Gastroesophageal sphincter (tissue), 4 donors: ENCODE results near the gene GOLGA8H. TPM values are rescaled to one million over a fixed set of nuclear protein-coding genes. Genes with fewer than 3 reads are reported as not detected.
"Not testable (repeated sequence)": the region's sequence is repeated elsewhere in the genome, so short reads cannot be mapped to it uniquely, and the experiment has no call there.

Source experiments
- ATAC-seq: fragments of 150-250 bp; one replicate; pipeline ENCODE4 v1.9.1; 2016; ENCODE audit warnings: mild to moderate bottlenecking, moderate library complexity
- H3K27ac ChIP-seq, 4 donors: fragments of 200-600 bp; sonication (generic) in 3 of 4; 1 replicate in 3 of 4; 2 replicates in 1 of 4; pipeline ENCODE4 v1.5.1; 2016 to 2019
- H3K27me3 ChIP-seq: fragments of 200-600 bp; sonication (generic); one replicate; pipeline ENCODE4 v1.5.1; 2019
- H3K36me3 ChIP-seq, 2 donors: fragments of 200-600 bp; sonication (generic); one replicate each; pipeline ENCODE4 v1.5.1; 2019; ENCODE audit warnings: control low read depth in 1 of 2
- H3K4me1 ChIP-seq, 3 donors: fragments of 200-600 bp; sonication (generic); 1 replicate in 2 of 3; 2 replicates in 1 of 3; pipeline ENCODE4 v1.5.1; 2016 to 2019; ENCODE audit warnings: control low read depth in 2 of 3
- H3K4me3 ChIP-seq, 2 donors: fragments of 200-600 bp; sonication (generic); one replicate each; pipeline ENCODE4 v1.5.1; 2019; ENCODE audit warnings: mild to moderate bottlenecking in 1 of 2, moderate library complexity in 1 of 2
- H3K9me3 ChIP-seq, 3 donors: fragments of 200-600 bp; sonication (generic); one replicate each; pipeline ENCODE4 v1.5.1; 2017 to 2019; ENCODE audit warnings: control low read depth in 2 of 3
- EP300 ChIP-seq: sonication (generic); formaldehyde crosslinking; IDR thresholded peaks from one replicate; pipeline ENCODE4 v1.6.1; 2017; ENCODE audit warnings: antibody characterized with exemption, mild to moderate bottlenecking
- POLR2A ChIP-seq, 2 donors: fragments of 450-650 bp; IDR thresholded peaks; one replicate each; pipeline ENCODE4 v1.6.1; 2017; ENCODE audit warnings: antibody characterized with exemption in 2 of 2, mild to moderate bottlenecking in 2 of 2, moderate library complexity in 1 of 2
- POLR2AphosphoS5 ChIP-seq: sonication (generic); formaldehyde crosslinking; IDR thresholded peaks from one replicate; pipeline ENCODE4 v1.6.1; 2017; ENCODE audit warnings: antibody characterized with exemption
- WGBS, 2 donors: methylation state at CpG; one replicate each; pipeline ENCODE4 v1.1.5; 2018; ENCODE audit warnings: low coverage in 1 of 2; 5-methylcytosine and 5-hydroxymethylcytosine counted together
- small RNA-seq, 4 donors: library from RNA; depleted of rRNA; stranded (forward); fragments of <200 nt; gene quantifications; one replicate each; pipeline ENCODE3, GENCODE V24; 2016
- total RNA-seq, 4 donors: library from RNA; depleted of rRNA; stranded (reverse); fragments of >200 nt; gene quantifications; one replicate each; pipeline ENCODE4 v1.1.0, GENCODE V29; 2016
- TF ChIP-seq, protein P1 (sequence below), 4 experiments: fragments of 200-600 bp in 2 of 4; fragments of 450-650 bp in 2 of 4; sonication (generic) in 1 of 4; IDR thresholded peaks; one replicate each; pipeline ENCODE4 v1.5.1; 2017 to 2019; ENCODE audit warnings: antibody characterized with exemption in 4 of 4, mild to moderate bottlenecking in 2 of 4, moderate library complexity in 2 of 4

GOLGA8H gene
- total RNA-seq, 4 donors from 2014 or later = 0.27 to 0.59 (median 0.46) TPM; not detected in 1

DNA sequence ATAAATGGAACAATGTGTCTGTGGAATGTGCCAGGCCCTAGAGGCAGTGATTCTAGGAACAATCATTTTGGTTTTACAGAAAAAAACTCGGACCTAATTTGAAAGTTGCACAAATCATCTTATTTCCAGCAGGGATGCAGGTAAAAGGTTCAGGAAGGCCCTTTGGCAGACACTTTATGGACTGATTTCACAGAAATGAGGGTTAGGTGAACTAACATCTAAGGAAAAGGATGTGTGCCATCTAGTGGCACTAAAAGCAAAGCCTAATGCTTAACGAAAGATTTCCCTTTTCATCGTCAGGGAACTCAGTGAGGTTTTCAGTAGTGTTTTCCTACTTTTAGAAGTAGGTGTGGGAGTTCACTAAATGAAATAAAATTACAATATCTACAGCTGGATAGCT lies 17.5 kb downstream of the GOLGA8H start:
- WGBS, 2 donors = no CpG with 5 or more reads among the region's 3 CpGs
- H3K36me3 ChIP-seq, ATAC-seq, H3K27ac ChIP-seq, H3K4me3 ChIP-seq, H3K27me3 ChIP-seq, H3K9me3 ChIP-seq: not testable (repeated sequence)
- peaks cover 0 to 16% (median 0%) of the 10 kb centered on the region in 3 donors for H3K4me1 ChIP-seq
- TF ChIP-seq, protein P1, sequence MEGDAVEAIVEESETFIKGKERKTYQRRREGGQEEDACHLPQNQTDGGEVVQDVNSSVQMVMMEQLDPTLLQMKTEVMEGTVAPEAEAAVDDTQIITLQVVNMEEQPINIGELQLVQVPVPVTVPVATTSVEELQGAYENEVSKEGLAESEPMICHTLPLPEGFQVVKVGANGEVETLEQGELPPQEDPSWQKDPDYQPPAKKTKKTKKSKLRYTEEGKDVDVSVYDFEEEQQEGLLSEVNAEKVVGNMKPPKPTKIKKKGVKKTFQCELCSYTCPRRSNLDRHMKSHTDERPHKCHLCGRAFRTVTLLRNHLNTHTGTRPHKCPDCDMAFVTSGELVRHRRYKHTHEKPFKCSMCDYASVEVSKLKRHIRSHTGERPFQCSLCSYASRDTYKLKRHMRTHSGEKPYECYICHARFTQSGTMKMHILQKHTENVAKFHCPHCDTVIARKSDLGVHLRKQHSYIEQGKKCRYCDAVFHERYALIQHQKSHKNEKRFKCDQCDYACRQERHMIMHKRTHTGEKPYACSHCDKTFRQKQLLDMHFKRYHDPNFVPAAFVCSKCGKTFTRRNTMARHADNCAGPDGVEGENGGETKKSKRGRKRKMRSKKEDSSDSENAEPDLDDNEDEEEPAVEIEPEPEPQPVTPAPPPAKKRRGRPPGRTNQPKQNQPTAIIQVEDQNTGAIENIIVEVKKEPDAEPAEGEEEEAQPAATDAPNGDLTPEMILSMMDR (IDR thresholded peaks at IDR 0.05) = peak in 1 of 4 experiments; percentile 36

DNA sequence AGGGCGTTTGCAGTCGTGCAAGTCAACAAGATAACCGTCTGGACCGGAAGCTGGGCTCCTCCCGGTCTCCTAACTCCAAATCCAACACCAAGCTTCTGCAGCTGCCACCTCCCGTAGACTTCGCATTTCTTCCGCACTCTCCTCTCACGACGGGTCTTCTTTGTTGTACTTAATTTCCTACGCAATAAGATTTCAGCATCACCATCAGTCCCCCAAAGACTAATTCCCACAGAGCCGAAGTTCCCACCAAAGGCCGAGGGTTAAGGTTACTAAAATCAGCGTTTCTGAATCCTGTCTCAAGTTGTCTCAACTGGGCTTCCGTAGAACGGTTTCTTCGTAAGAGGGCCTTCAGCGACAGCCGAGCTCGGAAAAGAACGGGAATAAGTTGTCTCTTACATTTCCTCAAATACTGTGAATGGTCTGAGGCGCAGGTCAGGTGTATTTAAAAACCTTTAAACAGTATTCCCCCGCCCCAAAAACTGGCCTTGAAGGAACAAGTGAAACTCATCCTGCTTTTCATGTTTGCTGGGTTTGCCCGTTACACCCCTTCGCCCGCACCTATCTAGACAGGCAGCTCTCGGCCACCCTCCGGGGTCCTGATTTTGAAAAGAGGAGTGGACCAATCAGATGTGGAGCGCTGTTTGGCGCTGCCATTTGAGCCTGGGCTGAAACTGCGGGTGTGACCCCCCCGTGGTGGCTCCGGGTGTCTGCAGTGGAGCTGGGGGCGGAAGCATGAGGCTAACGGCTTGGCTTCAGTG lies 21.8 kb downstream of the GOLGA8H start, which contains the start of gene ARHGAP11B:
ARHGAP11B (plus strand) TSS at position 693 of the 758 bp plus-strand sequence.
- WGBS, 2 donors = 0% methylated on average over 5 to 11 of the region's 35 CpGs

DNA sequence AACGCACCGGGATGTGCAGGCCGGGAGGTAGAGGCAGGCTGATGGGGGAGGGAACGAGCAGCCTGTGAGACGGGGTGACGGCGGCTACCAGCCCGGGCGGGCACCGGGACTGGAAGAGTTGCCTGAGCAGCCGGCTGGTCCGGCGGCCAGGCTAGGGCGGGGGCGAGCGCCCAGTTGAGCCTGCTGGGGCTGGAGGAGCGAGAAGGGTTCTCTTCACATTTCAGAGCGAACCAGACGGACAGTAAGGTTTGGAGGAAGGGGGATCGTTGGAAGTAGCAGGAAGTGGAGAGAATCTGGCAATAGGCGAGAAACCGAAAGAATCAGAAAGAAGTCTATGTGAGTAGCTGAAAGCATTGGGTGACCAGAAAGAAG lies 22.4 kb downstream of the GOLGA8H start:
- not testable (repeated sequence) for H3K27me3 ChIP-seq, ATAC-seq, H3K9me3 ChIP-seq, H3K36me3 ChIP-seq
- Histone ChIP-seq H3K27ac (peak overlapping the region in 2 of 4 donors; percentile 86 to 91), H3K4me3 (peak overlapping the region; percentile 57 to 81), H3K4me1 (peaks cover 0 to 22% (median 0%) of the 10 kb centered on the region in 3 donors)
- WGBS, 2 donors = 0 to 7% methylated on average over 3 to 4 of the region's 22 CpGs

More for the DNA sequence above, 21.8 kb downstream of the GOLGA8H start, which contains the start of gene ARHGAP11B:
- peak; percentile 78 for TF ChIP-seq POLR2AphosphoS5
- peak; percentile 98 for ATAC-seq
- not testable (repeated sequence) for H3K36me3 ChIP-seq, H3K27me3 ChIP-seq, H3K9me3 ChIP-seq
- Histone ChIP-seq H3K4me1 (peaks cover 0 to 22% (median 0%) of the 10 kb centered on the region in 3 donors), H3K4me3 (peak within 1 kb of the TSS; percentile 57 to 81), H3K27ac (peak within 1 kb of the TSS; percentile 81 to 91 (median 88))

DNA sequence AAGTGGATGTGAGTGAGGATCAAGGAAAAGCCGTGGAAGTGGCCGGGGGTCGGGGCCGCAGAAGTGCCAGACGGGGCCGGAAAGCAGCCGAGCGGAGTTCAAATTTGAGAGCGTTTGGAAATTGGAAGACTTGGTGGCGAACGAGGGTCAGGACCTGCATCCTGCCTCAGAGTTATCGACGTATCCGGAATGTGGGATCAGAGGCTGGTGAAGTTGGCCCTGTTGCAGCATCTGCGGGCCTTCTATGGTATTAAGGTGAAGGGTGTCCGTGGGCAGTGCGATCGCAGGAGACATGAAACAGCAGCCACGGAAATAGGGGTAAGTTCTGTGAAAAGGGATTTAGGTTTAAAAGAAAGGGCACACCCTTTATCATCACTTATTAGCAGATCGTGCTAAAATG lies 22.8 kb downstream of the GOLGA8H start:
- WGBS, 2 donors = 0 to 5% methylated on average over 4 to 12 of the region's 20 CpGs
- not testable (repeated sequence) for H3K36me3 ChIP-seq, H3K9me3 ChIP-seq, ATAC-seq, H3K27me3 ChIP-seq
- Histone ChIP-seq H3K4me3 (peak overlapping the region in 1 of 2 donors; percentile 57), H3K4me1 (peaks cover 0 to 22% (median 0%) of the 10 kb centered on the region in 3 donors), H3K27ac (peak overlapping the region in 1 of 4 donors; percentile 91)

DNA sequence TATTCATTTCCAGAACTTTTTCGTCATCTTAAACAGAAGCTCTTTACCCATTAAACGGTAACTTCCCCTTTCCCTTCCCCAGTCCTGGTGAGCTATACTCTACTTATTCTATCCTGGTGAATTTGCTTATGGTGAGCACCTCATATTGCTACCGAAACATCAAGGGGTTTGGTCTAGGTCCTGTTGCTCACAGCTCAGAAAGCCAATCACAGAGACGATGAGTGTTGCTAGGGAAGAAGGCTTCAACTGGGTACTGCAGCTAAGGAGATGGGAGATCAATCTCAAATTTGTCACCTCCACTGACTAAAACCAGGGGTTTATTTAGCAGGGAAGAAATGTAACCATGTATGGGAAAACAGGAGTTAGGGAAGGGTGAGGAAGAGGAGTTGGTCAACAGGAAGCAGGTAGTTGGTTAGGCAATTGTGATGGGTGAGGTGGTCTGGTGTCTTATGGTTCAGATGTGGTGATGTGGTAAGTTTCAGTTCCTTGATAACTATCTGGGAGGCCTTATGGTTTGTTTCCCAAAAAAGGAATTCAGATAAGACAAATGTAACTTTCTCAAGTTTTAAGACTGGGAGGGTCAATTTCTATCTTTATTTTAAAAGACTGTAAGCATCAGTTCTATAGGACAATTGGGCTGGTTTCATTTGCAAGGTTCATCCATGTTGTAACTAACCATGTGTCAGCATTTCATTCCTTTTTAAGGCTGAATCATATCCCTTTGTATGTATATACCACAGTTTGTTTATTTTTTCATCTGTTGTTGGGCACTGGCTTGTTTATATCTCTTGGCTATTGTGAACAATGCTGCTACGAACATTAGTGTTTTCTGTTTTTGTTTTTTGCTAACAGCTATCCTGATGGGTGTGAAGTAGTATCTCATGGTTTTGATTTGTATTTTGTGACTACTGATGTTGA lies 46.4 kb downstream of the GOLGA8H start:
- TF ChIP-seq EP300 = no peak
- no peak for TF ChIP-seq POLR2A (IDR thresholded peaks at IDR 0.05)
- TF ChIP-seq POLR2AphosphoS5 = no peak
- TF ChIP-seq, protein P1 (IDR thresholded peaks at IDR 0.05) = no peak
- 84% methylated on average over 4 of the region's 5 CpGs; no CpG with 5 or more reads in 1 of the 2 donors for WGBS, 2 donors
- H3K27ac ChIP-seq = no peak overlapping the region

DNA sequence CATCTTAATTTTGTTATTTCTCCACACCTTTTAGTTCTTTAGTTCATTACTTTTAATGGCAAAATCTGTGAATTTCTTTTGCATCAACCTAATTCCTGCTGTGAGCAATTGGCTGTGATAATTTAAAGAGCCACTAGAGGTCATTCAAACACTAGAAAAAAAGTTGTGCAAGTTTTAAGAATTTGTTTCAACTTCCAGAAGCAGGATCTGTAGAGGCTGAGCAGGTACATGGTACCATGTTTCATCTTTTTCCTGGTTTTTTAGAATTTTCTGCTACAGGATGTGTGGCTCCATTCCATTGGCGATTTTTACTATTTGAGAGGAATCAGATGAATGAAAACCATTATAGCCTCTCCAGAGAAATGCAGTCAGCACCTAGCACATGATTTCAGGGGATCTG lies 57.3 kb downstream of the GOLGA8H start:
- not testable (repeated sequence) for H3K4me1 ChIP-seq, H3K9me3 ChIP-seq, H3K4me3 ChIP-seq, ATAC-seq, H3K27me3 ChIP-seq, H3K27ac ChIP-seq, H3K36me3 ChIP-seq
- 30% methylated on average over 1 of the region's 1 CpG; no CpG with 5 or more reads in 1 of the 2 donors for WGBS, 2 donors
- TF ChIP-seq, protein P1 (IDR thresholded peaks at IDR 0.05) = peak in 3 of 4 experiments; percentile 21 to 60 (median 27)

More for the DNA sequence above, 46.4 kb downstream of the GOLGA8H start:
- no peak for ATAC-seq
- no peak overlapping the region for H3K4me3 ChIP-seq
- H3K4me1 ChIP-seq = no peaks in the 10 kb centered on the region
- H3K9me3 ChIP-seq = no peaks in the 10 kb centered on the region
- no peaks in the 10 kb centered on the region for H3K27me3 ChIP-seq
- H3K36me3 ChIP-seq = no peaks in the 10 kb centered on the region

Small RNA genes lying within 50 kb of the gene (small RNA-seq; reads per million reads assigned to genes)
- 0 reads per million in 4 donors for gene RF00096
- 0 reads per million in 4 donors for gene RN7SL628P
- gene RN7SL796P = 0 reads per million in 4 donors

Other genes with a start within 250 kb of the GOLGA8H start
- gene CHRFAM7A, start 210.5 kb upstream of the GOLGA8H start, total RNA-seq = 1 to 10 TPM in 1 of 4 donors, under 1 TPM in 3; 0.15 to 1.4 (median 0.27) TPM
- gene GOLGA8R, start 189.8 kb upstream of the GOLGA8H start, total RNA-seq = 1 to 10 TPM; 3.2 to 4.0 (median 3.2) TPM
- gene GOLGA8Q, start 52.0 kb upstream of the GOLGA8H start, total RNA-seq = 1 to 10 TPM; 1.2 to 7.5 (median 1.5) TPM